SU-DHL-6 (cell line): Measurements from ENCODE around the gene SFMBT2.

Source experiments
- H2AFZ ChIP-seq: fragments of 200-600 bp; sonication (generic); 2 replicates; pipeline ENCODE4 v1.6.1; 2014; ENCODE audit warnings: low read depth, mild to moderate bottlenecking, moderate library complexity, mixed read lengths, antibody characterized with exemption, low read length; ENCODE audit not compliant: severe bottlenecking
- H3F3A ChIP-seq: fragments of 200-600 bp; shearing (Covaris generic); 2 replicates; pipeline ENCODE4 v1.6.0; 2016; ENCODE audit warnings: antibody characterized with exemption, mild to moderate bottlenecking; ENCODE audit not compliant: insufficient read depth
- H3K27ac ChIP-seq: fragments of 200-600 bp; sonication (generic); 2 replicates; pipeline ENCODE4 v1.5.1; 2016; ENCODE audit warnings: low read depth, mild to moderate bottlenecking, low read length, moderate library complexity, mixed read lengths
- H3K27me3 ChIP-seq: fragments of 200-600 bp; sonication (generic), shearing (Covaris generic); 2 replicates; pipeline ENCODE4 v1.6.0; 2014; ENCODE audit warnings: mild to moderate bottlenecking, low read length
- H3K36me3 ChIP-seq: fragments of 200-600 bp; sonication (generic); 2 replicates; pipeline ENCODE4 v1.6.1; 2014; ENCODE audit warnings: mild to moderate bottlenecking, low read length, mixed read lengths
- H3K4me2 ChIP-seq: fragments of 300-600, 200-600 bp; shearing (Covaris generic), sonication (generic); 2 replicates; pipeline ENCODE4 v1.6.0; 2014; ENCODE audit warnings: low read length, low read depth, mild to moderate bottlenecking; ENCODE audit not compliant: poor library complexity, severe bottlenecking
- H3K4me3 ChIP-seq: fragments of 200-600 bp; sonication (generic); 2 replicates; pipeline ENCODE4 v1.5.1; 2014; ENCODE audit warnings: antibody characterized with exemption, low read length, mild to moderate bottlenecking, mixed read lengths; ENCODE audit not compliant: insufficient read depth, poor library complexity, severe bottlenecking
- H3K79me2 ChIP-seq: fragments of 200-600 bp; sonication (generic); 2 replicates; pipeline ENCODE4 v1.6.1; 2014; ENCODE audit warnings: mild to moderate bottlenecking, low read length, moderate library complexity; ENCODE audit not compliant: insufficient read depth
- H3K9ac ChIP-seq: fragments of 200-600 bp; sonication (generic); 2 replicates; pipeline ENCODE4 v1.7.0; 2014; ENCODE audit warnings: mild to moderate bottlenecking, low read length
- H3K9me2 ChIP-seq: fragments of 200-600 bp; sonication (generic); replicated peaks from 2 replicates; pipeline ENCODE4 v1.6.1; 2014; ENCODE audit warnings: low read length; ENCODE audit not compliant: insufficient read depth
- H3K9me3 ChIP-seq: fragments of 200-600 bp; sonication (generic); 2 replicates; pipeline ENCODE4 v1.6.1; 2014; ENCODE audit warnings: low read length, mixed read lengths; ENCODE audit not compliant: insufficient read depth
- H4K20me1 ChIP-seq: fragments of 200-600 bp; sonication (generic); 2 replicates; pipeline ENCODE4 v1.6.1; 2014; ENCODE audit warnings: low read depth, mild to moderate bottlenecking, antibody characterized with exemption, low read length, moderate library complexity, mixed read lengths
- CTCF ChIP-seq: fragments of 200-600 bp; sonication (generic); IDR thresholded peaks from one replicate; pipeline ENCODE4 v1.5.1; 2017; ENCODE audit warnings: antibody characterized with exemption, mild to moderate bottlenecking, low read length, moderate library complexity; ENCODE audit not compliant: insufficient read depth, poor library complexity, severe bottlenecking
- EZH2phosphoT487 ChIP-seq: fragments of 200-600 bp; sonication (generic), shearing (Covaris generic); conservative IDR thresholded peaks from 2 replicates; pipeline ENCODE4 v1.6.1; 2018; ENCODE audit warnings: mild to moderate bottlenecking, antibody characterized with exemption, low read length, moderate library complexity, mixed read lengths

Gene SFMBT2

GRCh38 chr10:7423521-7423920, 12.7 kb upstream of the SFMBT2 start:
- no peaks in the 10 kb centered on the region for H3K36me3 ChIP-seq
- TF ChIP-seq EZH2phosphoT487: no peak
- no peak for TF ChIP-seq CTCF
- H3K4me3 ChIP-seq: no peak overlapping the region
- no peaks in the 10 kb centered on the region for H3K9me3 ChIP-seq
- no peaks in the 10 kb centered on the region for H3K9me2 ChIP-seq
- H3K27me3 ChIP-seq: no peaks in the 10 kb centered on the region
- no peak overlapping the region for H3K9ac ChIP-seq
- no peak overlapping the region for H2AFZ ChIP-seq
- no peak overlapping the region for H3K4me2 ChIP-seq
- no peaks in the 10 kb centered on the region for H3F3A ChIP-seq
- H4K20me1 ChIP-seq: no peaks in the 10 kb centered on the region
- H3K79me2 ChIP-seq: no peaks in the 10 kb centered on the region
- H3K27ac ChIP-seq: no peak overlapping the region

- Histone ChIP-seq H3K36me3 (no peaks in the 10 kb centered on the region), H3K27me3 (no peaks in the 10 kb centered on the region), H3K9me3 (no peaks in the 10 kb centered on the region), H3F3A (no peaks in the 10 kb centered on the region), H4K20me1 (no peaks in the 10 kb centered on the region), H3K4me2 (no peak overlapping the region), H3K9me2 (no peaks in the 10 kb centered on the region), H3K27ac (no peak overlapping the region), H3K9ac (no peak overlapping the region), H3K79me2 (no peaks in the 10 kb centered on the region), H2AFZ (no peak overlapping the region), H3K4me3 (no peak overlapping the region)
- TF ChIP-seq EZH2phosphoT487: no peak
- TF ChIP-seq CTCF: no peak
Observed at GRCh38 chr10:7421526-7421925, 10.7 kb upstream of the SFMBT2 start.

GRCh38 chr10:7419998-7420397, 9.2 kb upstream of the SFMBT2 start:
- no peaks in the 10 kb centered on the region for H3K79me2 ChIP-seq
- H3K4me2 ChIP-seq: no peak overlapping the region
- no peaks in the 10 kb centered on the region for H4K20me1 ChIP-seq
- TF ChIP-seq CTCF: no peak
- TF ChIP-seq EZH2phosphoT487: no peak
- H2AFZ ChIP-seq: no peak overlapping the region
- H3K9me3 ChIP-seq: no peaks in the 10 kb centered on the region
- H3K27me3 ChIP-seq: no peaks in the 10 kb centered on the region
- H3K27ac ChIP-seq: no peak overlapping the region
- H3K36me3 ChIP-seq: no peaks in the 10 kb centered on the region
- no peaks in the 10 kb centered on the region for H3K9me2 ChIP-seq
- H3K4me3 ChIP-seq: no peak overlapping the region
- H3K9ac ChIP-seq: no peak overlapping the region
- H3F3A ChIP-seq: no peaks in the 10 kb centered on the region
